Nephron (organoid): ENCODE measurements around the gene PEX1.
"Not testable (repeated sequence)": the region's sequence is repeated elsewhere in the genome, so short reads cannot be mapped to it uniquely, and the experiment has no call there.

Experiments used
- H3K27ac Mint-ChIP-seq, 3 experiments: 2 replicates each; pipeline ENCODE4 v1.8.0; 2020; ENCODE audit warnings: mixed read lengths in 3 of 3, mild to moderate bottlenecking in 2 of 3, moderate library complexity in 1 of 3
- H3K27me3 Mint-ChIP-seq: 2 replicates; pipeline ENCODE4 v1.8.0; 2021; ENCODE audit warnings: low read depth, mild to moderate bottlenecking, moderate library complexity, mixed read lengths
- H3K36me3 Mint-ChIP-seq: 2 replicates; pipeline ENCODE4 v1.8.0; 2020; ENCODE audit warnings: low read depth, mixed read lengths
- H3K4me1 Mint-ChIP-seq: 2 replicates; pipeline ENCODE4 v1.8.0; 2020; ENCODE audit warnings: mixed read lengths
- H3K4me3 Mint-ChIP-seq, 3 experiments: 2 replicates each; pipeline ENCODE4 v1.8.0; 2020; ENCODE audit warnings: mild to moderate bottlenecking in 3 of 3, mixed read lengths in 3 of 3, moderate library complexity in 2 of 3
- H3K9me3 Mint-ChIP-seq: 2 replicates; pipeline ENCODE4 v1.8.0; 2020; ENCODE audit warnings: mixed read lengths
- CTCF ChIP-seq, 3 experiments: fragments of 200-600 bp; sonication (generic); IDR thresholded peaks; one replicate each; pipeline ENCODE4 v1.5.0; 2021; ENCODE audit warnings: antibody characterized with exemption in 3 of 3; ENCODE audit not compliant: unreplicated experiment in 3 of 3

The PEX1 gene

GRCh38 chr7:92451645-92452044 lies 76.7 kb downstream of the PEX1 start:
- TF ChIP-seq CTCF (IDR thresholded peaks at IDR 0.05; ENCODE audit: unreplicated experiment in 3 of 3), result no peak
- Mint-ChIP-seq H3K27ac (no peak overlapping the region), H3K9me3 (no peaks in the 10 kb centered on the region), H3K27me3 (no peaks in the 10 kb centered on the region), H3K4me3 (no peak overlapping the region), H3K36me3 (peaks cover 47% of the 10 kb centered on the region), H3K4me1 (peaks cover 6% of the 10 kb centered on the region)

- Mint-ChIP-seq H3K9me3 (no peaks in the 10 kb centered on the region), H3K4me3 (peak overlapping the region; percentile 86 to 99 (median 97)), H3K27ac (peak overlapping the region; percentile 89 to 96 (median 90)), H3K4me1 (peaks cover 6% of the 10 kb centered on the region), H3K27me3 (no peaks in the 10 kb centered on the region), H3K36me3 (peaks cover 19% of the 10 kb centered on the region)
- TF ChIP-seq CTCF (IDR thresholded peaks at IDR 0.05; ENCODE audit: unreplicated experiment in 3 of 3), result peak in 2 of 3 experiments; percentile 24 to 45
Observed at GRCh38 chr7:92448205-92448747, 80.0 kb downstream of the PEX1 start.

GRCh38 chr7:92447345-92448204 lies 80.7 kb downstream of the PEX1 start, which contains the start of gene GATAD1:
TSS of gene GATAD1 (plus strand) at chr7:92447482. CDS start at chr7:92447730, 248 bp downstream.
- Mint-ChIP-seq H3K27me3 (no peaks in the 10 kb centered on the region), H3K27ac (peak within 1 kb of the TSS; percentile 89 to 96 (median 90)), H3K9me3 (peaks cover under 1% of the 10 kb centered on the region), H3K36me3 (peaks cover 16% of the 10 kb centered on the region), H3K4me1 (peaks cover 6% of the 10 kb centered on the region), H3K4me3 (peak within 1 kb of the TSS; percentile 86 to 99 (median 97))
- TF ChIP-seq CTCF (IDR thresholded peaks at IDR 0.05; ENCODE audit: unreplicated experiment in 3 of 3), result peak; percentile 90 to 96 (median 94)

GRCh38 chr7:92446869-92447344 lies 81.4 kb downstream of the PEX1 start:
- H3K27me3 Mint-ChIP-seq, result no peaks in the 10 kb centered on the region
- H3K4me3 Mint-ChIP-seq, result peak overlapping the region; percentile 86 to 90 (median 90)
- H3K4me1 Mint-ChIP-seq, result peaks cover 6% of the 10 kb centered on the region
- peaks cover 13% of the 10 kb centered on the region for H3K36me3 Mint-ChIP-seq
- TF ChIP-seq CTCF (IDR thresholded peaks at IDR 0.05; ENCODE audit: unreplicated experiment in 3 of 3), result no peak
- H3K9me3 Mint-ChIP-seq, result peaks cover 5% of the 10 kb centered on the region
- peak overlapping the region; percentile 27 to 96 (median 68) for H3K27ac Mint-ChIP-seq

- H3K4me1 Mint-ChIP-seq, H3K36me3 Mint-ChIP-seq, H3K27ac Mint-ChIP-seq, H3K9me3 Mint-ChIP-seq, H3K27me3 Mint-ChIP-seq, H3K4me3 Mint-ChIP-seq: not testable (repeated sequence)
Observed at GRCh38 chr7:92442720-92443119, 85.6 kb downstream of the PEX1 start.

DNA sequence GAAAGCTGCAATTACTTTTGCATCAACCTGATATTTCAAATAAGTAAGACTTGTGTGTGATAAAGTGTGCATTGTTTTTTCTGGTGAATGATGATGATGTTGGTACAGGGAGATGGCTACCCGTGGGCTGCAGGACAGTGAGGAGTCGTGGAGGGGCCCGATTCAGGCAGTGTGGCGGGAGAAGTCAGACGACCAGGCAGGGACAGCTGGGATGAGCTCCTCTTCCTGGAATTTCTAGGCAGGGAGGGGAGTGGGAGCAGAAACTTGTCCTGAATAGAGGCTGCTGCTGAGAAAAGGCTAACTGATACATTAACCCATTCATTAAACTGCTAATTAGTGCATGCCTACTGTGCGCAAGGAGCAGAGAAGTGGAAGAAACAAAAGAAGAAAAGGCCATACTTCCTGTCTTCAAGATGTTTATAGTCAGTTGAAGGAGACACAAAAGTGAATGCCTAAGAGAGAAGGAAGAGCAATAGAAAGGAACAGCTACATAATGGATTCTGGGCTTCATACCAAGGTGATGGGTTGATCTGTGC lies 90.3 kb downstream of the PEX1 start:
- no peak for TF ChIP-seq CTCF (IDR thresholded peaks at IDR 0.05; ENCODE audit: unreplicated experiment in 3 of 3)
- H3K27me3 Mint-ChIP-seq, result no peaks in the 10 kb centered on the region
- H3K27ac Mint-ChIP-seq, result no peak overlapping the region
- H3K9me3 Mint-ChIP-seq, result peaks cover 5% of the 10 kb centered on the region
- no peaks in the 10 kb centered on the region for H3K4me1 Mint-ChIP-seq
- no peak overlapping the region for H3K4me3 Mint-ChIP-seq
- H3K36me3 Mint-ChIP-seq, result no peaks in the 10 kb centered on the region
